Peyer's patch (tissue), 4 donors: ENCODE data around the gene UBE2M.

ENCODE experiments used
- POLR2A ChIP-seq, 2 donors: fragments of 450-650 bp; IDR thresholded peaks; one replicate each; pipeline ENCODE4 v1.5.1; 2017; ENCODE audit warnings: antibody characterized with exemption in 2 of 2, mild to moderate bottlenecking in 2 of 2, moderate library complexity in 2 of 2
- TF ChIP-seq, protein P1 (sequence below), 6 experiments: fragments of 450-650 bp in 4 of 6; fragments of 200-600 bp in 2 of 6; sonication (generic) in 1 of 6; IDR thresholded peaks; one replicate each; pipeline ENCODE4 v1.5.1; 2017 to 2019; ENCODE audit warnings: antibody characterized with exemption in 6 of 6, mild to moderate bottlenecking in 3 of 6, moderate library complexity in 1 of 6

DNA sequence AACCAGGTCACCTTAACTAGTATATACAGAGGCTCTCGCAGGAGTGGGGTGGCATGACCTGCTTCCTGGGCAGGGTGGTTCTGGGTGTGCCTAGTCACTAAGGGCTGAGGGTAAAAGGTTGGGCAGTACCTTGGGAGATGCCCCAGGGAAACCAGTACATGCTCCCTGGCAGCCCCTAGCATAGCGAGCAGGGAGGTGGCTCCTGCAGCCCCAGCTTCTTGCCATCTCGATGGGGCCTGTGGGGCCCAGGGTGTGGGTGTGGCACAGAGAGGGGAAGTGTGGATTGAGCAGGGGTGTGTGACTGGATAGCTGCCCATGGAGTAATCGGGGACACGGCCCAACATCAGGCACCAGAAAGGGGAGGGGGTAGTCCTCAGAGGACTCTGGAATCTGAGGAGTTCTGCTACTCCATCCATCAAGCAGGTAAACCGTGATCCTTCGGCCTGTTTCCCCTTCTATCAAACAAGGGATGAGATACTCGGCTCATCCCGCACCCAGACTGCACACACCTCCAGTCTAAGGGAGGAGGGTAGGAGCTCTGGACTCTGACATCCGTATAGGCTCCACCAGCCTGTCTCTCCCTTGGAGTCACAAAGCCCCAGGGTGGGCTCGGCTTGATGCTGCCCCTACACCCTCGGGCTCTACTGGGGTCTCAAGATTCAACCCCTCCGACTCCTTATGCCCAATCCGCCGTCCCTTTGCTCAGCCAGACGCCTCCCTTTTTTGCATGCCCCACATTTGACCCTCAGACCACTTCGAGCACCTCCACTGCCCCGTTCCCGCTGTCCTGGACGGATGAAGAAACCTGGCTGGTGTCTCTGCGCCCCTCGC, 39.9 kb downstream of the UBE2M start:
- TF ChIP-seq, protein P1, sequence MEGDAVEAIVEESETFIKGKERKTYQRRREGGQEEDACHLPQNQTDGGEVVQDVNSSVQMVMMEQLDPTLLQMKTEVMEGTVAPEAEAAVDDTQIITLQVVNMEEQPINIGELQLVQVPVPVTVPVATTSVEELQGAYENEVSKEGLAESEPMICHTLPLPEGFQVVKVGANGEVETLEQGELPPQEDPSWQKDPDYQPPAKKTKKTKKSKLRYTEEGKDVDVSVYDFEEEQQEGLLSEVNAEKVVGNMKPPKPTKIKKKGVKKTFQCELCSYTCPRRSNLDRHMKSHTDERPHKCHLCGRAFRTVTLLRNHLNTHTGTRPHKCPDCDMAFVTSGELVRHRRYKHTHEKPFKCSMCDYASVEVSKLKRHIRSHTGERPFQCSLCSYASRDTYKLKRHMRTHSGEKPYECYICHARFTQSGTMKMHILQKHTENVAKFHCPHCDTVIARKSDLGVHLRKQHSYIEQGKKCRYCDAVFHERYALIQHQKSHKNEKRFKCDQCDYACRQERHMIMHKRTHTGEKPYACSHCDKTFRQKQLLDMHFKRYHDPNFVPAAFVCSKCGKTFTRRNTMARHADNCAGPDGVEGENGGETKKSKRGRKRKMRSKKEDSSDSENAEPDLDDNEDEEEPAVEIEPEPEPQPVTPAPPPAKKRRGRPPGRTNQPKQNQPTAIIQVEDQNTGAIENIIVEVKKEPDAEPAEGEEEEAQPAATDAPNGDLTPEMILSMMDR (IDR thresholded peaks at IDR 0.05), result peak in 1 of 6 experiments; percentile 23
- TF ChIP-seq POLR2A (IDR thresholded peaks at IDR 0.05), result no peak
